Inferior parietal cortex (tissue), 1 donor: ENCODE data around the gene NCAM1.

Source experiments
- DNase-seq: peaks from one replicate; pipeline ENCODE4 v3.0.0-alpha.2; 2016; ENCODE audit errors: extremely low spot score

NCAM1 gene

GRCh38 chr11:113251281-113251680, 290.1 kb downstream of the NCAM1 start:
- DNase-seq: no peak

DNA sequence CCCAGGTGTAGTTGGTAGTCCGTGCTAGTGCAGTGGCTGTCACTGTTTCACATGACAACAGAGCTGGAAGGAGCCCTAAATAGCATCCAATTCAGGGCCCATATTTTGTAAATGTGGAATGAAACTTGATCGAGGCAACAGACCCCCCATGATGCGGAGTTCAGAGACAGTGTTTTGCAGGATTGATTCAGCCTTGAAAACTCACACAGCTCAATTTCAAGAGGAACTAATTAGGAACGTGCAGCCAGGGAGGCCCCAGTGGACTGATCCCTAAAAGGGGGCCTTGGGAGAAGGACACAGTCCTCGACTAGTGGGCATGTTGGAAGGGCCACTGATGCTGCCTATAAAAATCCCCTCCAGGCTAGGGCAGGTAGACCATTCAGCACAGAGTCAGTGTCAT, 292.2 kb downstream of the NCAM1 start:
- no peak for DNase-seq

GRCh38 chr11:113255096-113255495, 293.9 kb downstream of the NCAM1 start:
- DNase-seq: no peak

- DNase-seq: no peak
These were observed 294.5 kb downstream of the NCAM1 start for GRCh38 chr11:113255741-113256140.

GRCh38 chr11:113256431-113257202, 295.4 kb downstream of the NCAM1 start:
- no peak for DNase-seq

GRCh38 chr11:113260096-113260425, 298.8 kb downstream of the NCAM1 start:
- DNase-seq: no peak

DNA sequence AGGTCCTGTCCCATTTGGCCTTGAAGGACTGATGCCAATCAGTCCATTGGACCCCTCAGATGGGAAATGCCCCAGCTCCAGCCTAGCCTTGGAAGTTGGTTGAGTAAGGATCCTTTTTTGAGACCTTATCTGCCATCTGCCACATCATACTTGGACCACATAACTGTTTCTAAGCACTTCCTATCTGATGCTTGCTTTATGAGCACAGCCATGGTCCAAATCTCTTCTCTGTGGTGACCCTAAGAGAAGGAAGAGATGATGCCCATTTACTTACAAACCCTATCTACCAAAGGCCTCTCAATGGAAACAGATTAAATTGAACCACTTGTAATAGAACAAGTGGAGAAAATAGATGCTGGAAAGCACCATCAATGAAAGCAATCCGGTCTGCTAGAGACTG, 299.3 kb downstream of the NCAM1 start:
- DNase-seq: no peak

DNA sequence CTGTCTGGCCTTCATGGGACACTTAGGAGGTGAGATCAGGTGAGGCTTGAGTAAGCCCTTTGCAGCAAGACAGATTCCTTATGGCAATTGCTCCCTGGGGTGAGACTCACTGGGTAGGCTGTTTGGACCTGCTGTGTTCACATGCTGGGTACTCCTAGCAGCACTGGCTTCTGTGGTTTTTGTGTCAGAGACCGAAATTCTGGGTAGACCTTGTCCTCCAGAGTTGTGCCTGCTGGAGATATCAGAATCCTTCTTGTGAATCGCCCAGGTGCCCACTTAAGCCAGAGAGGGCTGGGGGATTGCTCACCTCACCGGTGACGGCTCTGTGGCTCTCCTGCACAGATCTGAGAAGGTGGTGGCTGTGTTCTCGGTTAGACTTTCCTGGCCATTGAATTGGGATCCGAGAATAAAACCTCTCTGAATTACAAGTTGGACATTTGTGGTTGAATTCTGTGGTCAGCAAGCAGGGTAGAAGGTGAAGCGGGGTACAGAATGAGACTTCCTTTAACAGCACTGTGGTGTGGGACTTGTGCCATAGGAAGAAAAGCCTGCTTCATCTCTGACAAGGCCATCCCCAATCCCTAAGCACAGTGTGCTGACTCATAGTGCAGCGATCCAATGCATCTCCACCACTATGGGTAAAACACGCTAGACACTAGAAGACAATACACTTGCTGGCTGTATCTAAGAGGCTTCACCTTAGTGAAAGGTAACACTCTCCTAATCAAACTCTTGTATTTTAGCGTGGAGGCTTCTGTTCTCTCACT, 300.7 kb downstream of the NCAM1 start:
- no peak for DNase-seq

- no peak for DNase-seq
These were observed 301.4 kb downstream of the NCAM1 start for GRCh38 chr11:113262594-113262993.

DNA sequence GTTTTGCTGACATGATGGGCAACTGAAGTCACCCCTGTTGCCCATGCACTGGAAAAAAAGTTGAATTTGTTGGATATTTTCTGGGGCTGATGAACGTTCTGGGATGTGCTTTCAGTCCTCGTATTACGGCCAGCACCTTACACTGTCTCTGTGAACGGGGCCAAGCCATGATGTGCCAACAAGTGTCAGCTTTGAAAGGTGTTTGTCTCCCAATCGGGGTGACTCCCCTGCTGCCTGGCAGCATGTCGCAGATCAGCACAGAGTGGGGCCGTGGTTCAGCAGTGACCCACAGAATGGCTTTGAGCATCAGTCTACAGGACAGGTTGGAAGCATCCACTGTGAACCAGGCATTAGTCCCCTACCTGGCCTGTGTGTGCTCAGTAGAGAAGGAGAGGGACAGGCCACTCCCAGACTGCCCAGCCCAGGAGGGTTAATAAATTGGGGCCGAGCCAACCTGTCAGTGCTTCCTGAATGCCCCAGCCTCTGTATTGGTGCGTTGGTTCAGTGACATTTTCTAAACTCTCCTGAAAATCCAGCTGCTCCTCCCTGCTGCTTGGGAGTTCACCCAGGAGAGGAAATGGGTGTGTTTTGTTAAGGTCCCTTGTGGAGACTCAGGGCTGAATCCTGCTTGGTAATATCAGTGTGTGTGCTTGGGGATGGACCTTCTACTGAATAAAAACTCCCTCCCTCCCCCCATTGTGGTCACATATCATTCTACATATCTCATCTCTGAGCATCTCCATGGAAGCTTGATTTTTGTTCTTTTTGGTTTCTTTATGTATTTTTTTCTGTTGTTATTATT, 302.4 kb downstream of the NCAM1 start:
- DNase-seq: no peak

- DNase-seq: no peak
These were observed 304.1 kb downstream of the NCAM1 start for GRCh38 chr11:113265362-113265761.

DNA sequence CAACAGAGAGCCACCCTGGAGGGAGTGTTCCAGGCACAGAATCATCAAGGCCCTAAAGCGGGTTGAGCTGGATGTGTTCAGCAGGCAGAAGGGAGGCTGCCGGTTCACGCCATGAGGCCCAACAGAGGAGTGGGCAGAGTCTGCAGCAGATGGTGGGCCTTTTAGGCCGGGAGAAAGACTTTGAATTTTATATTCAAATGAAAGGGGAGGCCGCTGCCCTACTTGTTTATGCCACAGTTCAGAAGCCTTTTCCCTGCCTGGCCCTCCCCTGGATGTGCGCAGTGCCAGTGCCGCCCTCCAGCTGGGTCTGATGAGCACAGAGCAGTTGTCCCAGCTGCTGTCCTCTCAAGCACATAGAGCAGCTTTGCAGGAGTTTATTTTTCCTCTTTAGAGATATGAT, 306.3 kb downstream of the NCAM1 start:
- no peak for DNase-seq

DNA sequence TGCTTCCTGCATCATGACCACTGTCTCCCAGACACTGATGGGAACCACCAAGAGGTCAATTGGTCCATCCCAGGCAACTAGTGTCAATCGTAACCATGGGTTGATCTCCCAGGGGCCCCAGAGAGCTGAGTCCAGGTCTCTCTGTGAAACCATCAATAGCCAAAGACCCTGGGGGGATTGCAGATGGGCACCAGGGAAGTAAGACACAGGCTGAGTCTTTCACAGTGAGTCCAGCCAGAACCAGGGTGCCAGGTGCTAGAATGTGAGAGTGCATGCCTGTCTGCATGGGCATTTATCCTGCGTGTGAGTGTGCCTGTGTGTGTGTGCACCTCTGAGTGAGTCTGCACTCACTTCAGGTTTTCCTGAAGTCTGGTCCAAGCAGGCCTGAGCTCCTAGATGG, 307.9 kb downstream of the NCAM1 start:
- no peak for DNase-seq

DNA sequence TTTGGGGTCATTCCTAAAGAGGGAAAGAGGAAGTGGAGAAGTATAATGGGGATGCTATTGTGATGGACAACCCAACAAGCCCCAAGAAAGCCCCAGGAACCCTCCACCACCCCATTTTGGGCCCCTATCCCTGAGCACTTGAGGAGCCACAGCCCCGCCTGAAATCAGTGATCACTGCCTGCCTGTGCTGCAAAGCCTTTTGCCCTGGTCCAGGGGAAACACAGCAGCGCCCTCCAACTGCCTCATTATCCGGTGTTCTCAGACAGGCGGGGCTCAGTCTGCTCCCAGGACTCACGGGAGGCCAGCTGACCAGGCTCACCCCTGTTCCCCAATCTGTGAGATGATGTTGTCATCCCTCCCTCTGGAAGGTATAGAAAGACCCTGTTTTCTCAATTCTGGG, 308.4 kb downstream of the NCAM1 start:
- DNase-seq: no peak

DNA sequence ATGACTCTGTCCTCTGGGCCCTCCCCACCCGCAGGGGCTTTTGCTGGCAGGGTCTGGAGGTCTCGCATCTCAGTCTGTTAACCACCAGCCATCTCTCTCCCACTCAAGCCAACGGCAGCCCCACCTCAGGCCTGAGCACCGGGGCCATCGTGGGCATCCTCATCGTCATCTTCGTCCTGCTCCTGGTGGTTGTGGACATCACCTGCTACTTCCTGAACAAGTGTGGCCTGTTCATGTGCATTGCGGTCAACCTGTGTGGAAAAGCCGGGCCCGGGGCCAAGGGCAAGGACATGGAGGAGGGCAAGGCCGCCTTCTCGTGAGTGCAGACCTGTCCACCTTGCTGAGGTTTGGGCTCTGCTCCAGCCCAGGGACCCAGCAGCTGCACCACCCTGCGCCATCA, 308.9 kb downstream of the NCAM1 start:
- no peak for DNase-seq

DNA sequence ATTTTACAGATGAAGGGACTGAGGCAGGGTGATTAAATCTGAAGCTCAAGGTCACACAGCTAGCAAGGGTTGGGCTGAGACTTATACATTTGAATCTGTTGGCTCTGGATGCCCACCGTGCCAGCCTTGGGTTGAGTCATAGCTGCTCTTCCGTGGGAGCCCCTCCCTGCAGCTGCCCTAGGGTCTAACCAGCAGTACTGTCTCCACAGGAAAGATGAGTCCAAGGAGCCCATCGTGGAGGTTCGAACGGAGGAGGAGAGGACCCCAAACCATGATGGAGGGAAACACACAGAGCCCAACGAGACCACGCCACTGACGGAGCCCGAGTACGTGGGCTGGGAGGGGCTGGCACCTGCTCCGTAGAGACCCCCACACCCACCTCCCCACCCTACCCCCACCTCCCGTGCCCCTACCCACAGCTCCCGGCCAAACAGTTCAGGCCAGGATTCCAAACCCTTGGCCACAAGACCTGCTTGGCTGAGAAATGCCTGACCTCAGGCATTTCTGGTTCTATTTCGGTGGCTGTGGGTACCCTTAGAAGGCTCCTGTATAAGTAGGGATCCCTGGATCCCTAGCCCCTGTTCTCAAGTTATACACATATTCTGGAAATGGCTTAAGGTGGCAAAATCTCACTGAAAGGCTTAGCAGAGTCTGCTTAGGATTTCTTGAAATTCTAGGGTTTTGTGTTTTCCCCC, 310.5 kb downstream of the NCAM1 start:
- no peak for DNase-seq

DNA sequence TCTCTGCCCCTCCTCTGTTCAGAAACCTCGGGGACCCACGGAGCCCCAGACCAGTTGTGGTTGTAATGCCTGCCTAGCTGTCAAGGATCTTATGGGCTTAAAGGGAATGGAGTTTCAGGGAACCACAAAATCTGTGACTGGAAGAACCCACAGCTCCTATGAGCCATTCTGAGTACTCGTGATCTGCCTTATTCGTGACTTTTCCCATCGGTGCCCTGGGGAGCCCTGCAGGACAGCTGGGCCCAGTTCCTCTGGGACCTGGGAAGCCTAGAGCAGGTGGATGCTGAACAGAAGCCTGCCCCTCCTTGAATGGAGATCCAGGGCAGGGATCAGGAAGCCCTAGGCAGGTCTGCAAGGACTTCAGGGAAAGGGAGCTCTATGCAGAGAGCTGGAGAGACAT, 311.1 kb downstream of the NCAM1 start:
- DNase-seq: no peak

DNA sequence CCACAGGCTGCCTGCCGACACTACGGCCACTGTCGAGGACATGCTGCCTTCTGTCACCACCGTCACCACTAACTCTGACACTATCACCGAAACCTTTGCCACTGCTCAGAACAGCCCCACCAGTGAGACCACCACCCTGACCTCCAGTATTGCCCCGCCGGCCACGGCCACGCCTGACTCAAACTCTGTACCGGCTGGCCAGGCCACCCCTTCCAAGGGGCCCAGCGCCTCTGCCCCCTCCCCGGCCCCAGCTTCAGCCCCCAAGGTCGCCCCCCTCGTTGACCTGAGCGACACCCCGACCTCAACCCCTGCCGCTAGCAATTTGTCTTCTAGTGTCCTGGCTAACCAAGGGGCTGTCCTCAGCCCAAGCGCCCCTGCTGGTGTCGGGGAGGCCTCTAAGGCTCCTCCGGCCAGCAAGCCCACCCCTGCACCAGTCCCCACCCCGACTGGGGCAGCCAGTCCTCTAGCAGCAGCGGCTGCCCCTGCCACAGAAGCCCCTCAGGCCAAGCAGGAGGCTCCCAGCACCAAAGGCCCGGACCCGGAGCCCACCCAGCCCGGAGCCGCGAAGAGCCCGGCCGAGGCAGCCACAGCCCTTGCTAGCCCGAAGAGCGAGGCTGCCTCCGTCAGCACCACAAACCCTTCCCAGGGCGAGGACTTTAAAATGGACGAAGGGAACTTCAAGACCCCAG, 311.9 kb downstream of the NCAM1 start:
- no peak for DNase-seq

DNA sequence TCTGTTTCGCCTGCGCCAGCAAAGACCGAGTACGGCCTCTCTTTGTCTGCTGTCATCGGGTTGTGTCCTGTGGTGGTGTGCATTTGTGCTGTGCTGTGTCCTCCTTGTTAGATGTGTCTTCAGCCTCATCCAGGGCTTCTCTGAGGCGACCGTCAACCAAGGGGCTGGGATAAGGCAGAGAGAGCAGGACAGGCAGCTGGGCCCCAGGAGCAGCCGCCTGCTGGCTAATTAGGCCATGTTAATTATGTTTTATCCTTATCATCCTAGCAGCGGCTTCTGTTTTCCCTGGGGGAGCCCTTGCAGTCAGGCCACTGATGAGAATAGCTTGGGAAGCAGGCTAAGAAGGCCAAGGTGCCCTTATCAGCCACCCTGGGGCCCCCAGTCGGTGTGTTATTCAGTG, 312.5 kb downstream of the NCAM1 start:
- no peak for DNase-seq

- no peak for DNase-seq
These were observed 313.7 kb downstream of the NCAM1 start for GRCh38 chr11:113274713-113275582.
